HepG2 (cell line): Measurements from ENCODE around the gene COPZ1. TPM values are rescaled to one million over a fixed set of nuclear protein-coding genes. Genes with fewer than 3 reads are reported as not detected.

Experiments
- ATAC-seq: fragments of 200-7000 bp; cut with Tn5 transposase; 3 replicates; pipeline ENCODE4 v1.9.1; 2020; ENCODE audit warnings: mild to moderate bottlenecking, moderate library complexity
- BruUV-seq: library from RNA; stranded (reverse); fragments of 400-500 nt; replicated peaks from 2 replicates; lab custom pipeline; 2021; lab: Mats Ljungman, UMichigan
- CTCF ChIA-PET: fragments of 300-600 bp; formaldehyde crosslinking; extraction: SDS; loops from one replicate; lab custom pipeline; 2021; ENCODE audit warnings: low total read pairs, inconsistent platforms, low intra/inter-chr PET ratio; lab: Yijun Ruan, JAX
- POLR2A ChIA-PET: fragments of 350-600 bp; sonication (Branson Sonifier 250); formaldehyde crosslinking; loops from one replicate; lab custom pipeline; 2020; ENCODE audit warnings: antibody characterized with exemption, inconsistent platforms; lab: Yijun Ruan, JAX
- DNase-seq: peaks from one replicate; pipeline ENCODE4 v3.0.0-alpha.2; 2015; ENCODE audit warnings: low spot score
- FAIRE-seq: peaks from 3 replicates; lab custom pipeline; 2011; peaks lifted over from hg19 to GRCh38; lab: Jason Lieb, UNC
- H2AFZ ChIP-seq: one replicate; pipeline ENCODE4 v1.6.1; 2011; ENCODE audit warnings: low read length, inconsistent platforms
- H3K27ac ChIP-seq: fragments of 300-600 bp; 3 replicates; pipeline ENCODE4 v1.8.0; 2011; ENCODE audit warnings: mixed run types, mild to moderate bottlenecking, mixed read lengths, low read length, inconsistent platforms; ENCODE audit not compliant: insufficient read depth; ENCODE audit errors: extremely low read length
- H3K27me3 ChIP-seq, 2 experiments: fragments of 200-600 bp in 1 of 2; 2 replicates in 1 of 2; 3 replicates in 1 of 2; pipeline versions ENCODE4 v1.6.0 to v1.8.0; 2011; ENCODE audit warnings: low read length in 2 of 2, mild to moderate bottlenecking in 2 of 2, moderate library complexity in 2 of 2, inconsistent platforms in 1 of 2; ENCODE audit not compliant: insufficient read depth in 2 of 2, control insufficient read depth in 1 of 2
- H3K36me3 ChIP-seq, 2 experiments: fragments of 200-600 bp in 1 of 2; replicated peaks in 1 of 2; 2 replicates in 1 of 2; 3 replicates in 1 of 2; pipeline versions ENCODE4 v1.5.1 to v1.8.0; 2011; ENCODE audit warnings: low read length in 2 of 2, inconsistent platforms in 1 of 2; ENCODE audit not compliant: insufficient read depth in 2 of 2, control insufficient read depth in 1 of 2
- H3K4me1 ChIP-seq: 2 replicates; pipeline ENCODE4 v1.5.1; 2012; ENCODE audit warnings: low read length, inconsistent platforms; ENCODE audit not compliant: insufficient read depth
- H3K4me2 ChIP-seq: 2 replicates; pipeline ENCODE4 v1.6.0; 2011; ENCODE audit warnings: low read depth, low read length, inconsistent platforms
- H3K4me3 ChIP-seq, 3 experiments: fragments of 200-600 bp in 1 of 3; sonication (generic), shearing (Covaris generic) in 1 of 3; replicated peaks in 1 of 3; 2 replicates each; pipeline ENCODE4 v1.5.1; 2011 to 2016; ENCODE audit warnings: low read length in 3 of 3, inconsistent platforms in 2 of 3, low read depth in 2 of 3, mild to moderate bottlenecking in 2 of 3, control low read depth in 1 of 3, mixed read lengths in 1 of 3; ENCODE audit not compliant: insufficient read depth in 1 of 3
- H3K79me2 ChIP-seq: one replicate; pipeline ENCODE4 v1.6.1; 2011; ENCODE audit warnings: low read length, inconsistent platforms; ENCODE audit not compliant: insufficient read depth
- H3K9ac ChIP-seq: 2 replicates; pipeline ENCODE4 v1.6.0; 2011; ENCODE audit warnings: mild to moderate bottlenecking, low read depth, low read length, inconsistent platforms; ENCODE audit not compliant: insufficient read depth
- H3K9me3 ChIP-seq: 2 replicates; pipeline ENCODE4 v1.5.1; 2012; ENCODE audit warnings: mild to moderate bottlenecking, low read length
- H4K20me1 ChIP-seq: 2 replicates; pipeline ENCODE4 v1.6.0; 2011; ENCODE audit warnings: inconsistent platforms, mild to moderate bottlenecking, low read length, moderate library complexity; ENCODE audit not compliant: insufficient read depth
- FOXM1 ChIP-seq: sonication (generic); formaldehyde crosslinking; IDR thresholded peaks from 2 replicates; pipeline ENCODE4 v1.5.0; 2020; ENCODE audit warnings: missing genetic modification reagents
- HOXA5 ChIP-seq: sonication (generic); formaldehyde crosslinking; IDR thresholded peaks from 2 replicates; pipeline ENCODE4 v1.4.0; 2020; ENCODE audit warnings: missing genetic modification reagents
- NAIF1 ChIP-seq: sonication (generic); formaldehyde crosslinking; IDR thresholded peaks from 2 replicates; pipeline ENCODE4 v1.5.0; 2020; ENCODE audit warnings: mild to moderate bottlenecking, missing genetic modification reagents, borderline replicate concordance
- RCOR2 ChIP-seq: IDR thresholded peaks from 2 replicates; pipeline ENCODE4 v1.6.1; 2016; ENCODE audit warnings: missing biosample characterization, missing genetic modification reagents
- TCF12 ChIP-seq, 2 experiments: fragments of 450-650 bp in 1 of 2; sonication (generic) in 1 of 2; formaldehyde crosslinking in 1 of 2; IDR thresholded peaks; 2 replicates each; pipeline versions ENCODE4 v1.6.1 to v1.8.0; 2017 to 2022; ENCODE audit warnings: antibody characterized with exemption in 1 of 2, mild to moderate bottlenecking in 1 of 2, missing genetic modification reagents in 1 of 2, moderate library complexity in 1 of 2
- ZIK1 ChIP-seq: sonication (generic); formaldehyde crosslinking; IDR thresholded peaks from 2 replicates; pipeline ENCODE4 v1.5.0; 2020; ENCODE audit warnings: mild to moderate bottlenecking, low read depth, missing genetic modification reagents, borderline replicate concordance
- ZKSCAN8 ChIP-seq: IDR thresholded peaks from 2 replicates; pipeline ENCODE4 v1.6.1; 2016; ENCODE audit warnings: borderline replicate concordance, missing genetic modification reagents, missing compliant biosample characterization
- ZNF232 ChIP-seq: sonication (generic); formaldehyde crosslinking; IDR thresholded peaks from 2 replicates; pipeline ENCODE4 v1.4.0; 2020; ENCODE audit warnings: missing genetic modification reagents, borderline replicate concordance
- ZNF335 ChIP-seq: sonication (generic); formaldehyde crosslinking; IDR thresholded peaks from 2 replicates; pipeline ENCODE4 v1.4.0; 2020; ENCODE audit warnings: missing genetic modification reagents
- ZNF530 ChIP-seq: sonication (generic); formaldehyde crosslinking; IDR thresholded peaks from 2 replicates; pipeline ENCODE4 v1.5.0; 2020; ENCODE audit warnings: low read depth, mild to moderate bottlenecking, missing genetic modification reagents
- ZNF749 ChIP-seq: sonication (generic); formaldehyde crosslinking; IDR thresholded peaks from 2 replicates; pipeline ENCODE4 v1.8.0; 2022; ENCODE audit warnings: mild to moderate bottlenecking, missing genetic modification reagents, moderate library complexity, borderline replicate concordance
- ZNF773 ChIP-seq: sonication (generic); formaldehyde crosslinking; IDR thresholded peaks from 2 replicates; pipeline ENCODE4 v1.4.0; 2020; ENCODE audit warnings: missing genetic modification reagents, borderline replicate concordance
- WGBS: methylation state at CpG from one replicate; pipeline ENCODE4 v1.1.6; 2017; ENCODE audit warnings: low lambda C conversion rate; 5-methylcytosine and 5-hydroxymethylcytosine counted together
- in situ Hi-C: cut with HindIII; loops from 2 replicates; pipeline ENCODE4 v1.10.0; 2017; ENCODE audit warnings: low pct_unique_long_range_greater_than_20kb; ENCODE audit not compliant: extremely low pct_ligation_motif_present
- intact Hi-C: fragments of 100-400 bp; cut with micrococcal nuclease; formaldehyde crosslinking; loops from one replicate; pipeline ENCODE4 v1.10.0; 2022; ENCODE audit not compliant: unreplicated experiment
- polyA plus RNA-seq, 8 experiments: library from polyadenylated mRNA; depleted of rRNA in 3 of 8; stranded (reverse) in 7 of 8; unstranded in 1 of 8; fragments of >200 nt; fragmentation: Illumina TruSeq in 4 of 8; extraction: Trizol in 4 of 8; gene quantifications; 2 replicates each; pipeline versions ENCODE4 v1.2.1 to v1.2.3, GENCODE V29; 2011 to 2016; ENCODE audit warnings: low read depth in 4 of 8, missing spikeins in 1 of 8, mixed read lengths in 1 of 8; ENCODE audit not compliant: insufficient read depth in 1 of 8
- total RNA-seq, 5 experiments: library from RNA; depleted of rRNA; stranded (reverse); fragments of >200 nt; fragmentation: Illumina TruSeq; extraction: Trizol; gene quantifications; 2 replicates each; pipeline ENCODE4 v1.2.3, GENCODE V29; 2016; ENCODE audit warnings: low read depth in 1 of 5
- TF ChIP-seq, protein P1 (sequence below): sonication (generic); formaldehyde crosslinking; IDR thresholded peaks from 2 replicates; pipeline ENCODE4 v1.4.0; 2020; ENCODE audit warnings: missing genetic modification reagents

The COPZ1 gene
- total and polyA plus RNA-seq, 2 of the 13 experiments (the other 11 are each of a cell fraction or from before 2014, with no cell fraction given) = 125 to 184 TPM

DNA sequence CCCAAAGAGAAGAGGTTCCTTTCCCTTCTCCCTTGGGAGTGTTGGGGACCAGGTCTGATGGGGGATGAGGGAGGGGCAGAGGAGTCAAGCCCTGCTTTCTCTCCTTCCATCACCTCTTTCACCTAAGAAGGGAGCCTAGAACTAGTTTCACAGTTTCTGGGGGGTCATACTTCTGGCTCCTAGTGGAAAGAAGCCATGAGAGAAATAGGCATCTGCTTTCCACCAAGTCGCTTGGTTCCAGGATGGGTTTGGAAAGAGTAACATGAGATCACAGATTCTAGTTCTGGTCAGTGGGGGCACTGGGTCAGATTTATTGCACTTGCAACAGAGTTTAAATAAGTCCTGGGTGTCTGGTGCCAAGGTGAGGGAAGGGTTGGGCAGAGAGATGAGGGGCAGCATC, 70.1 kb downstream of the COPZ1 start:
- in situ Hi-C loops = no loop called here
- Histone ChIP-seq H3K27me3 (peaks cover 0 to 2% of the 10 kb centered on the region in 2 experiments; a peak in 2 of 5 replicates), H3K9me3 (no peaks in the 10 kb centered on the region), H3K4me2 (no peak overlapping the region), H3K27ac (no peak overlapping the region), H3K79me2 (no peaks in the 10 kb centered on the region), H3K36me3 (no peaks in the 10 kb centered on the region), H4K20me1 (no peaks in the 10 kb centered on the region), H3K9ac (no peak overlapping the region), H2AFZ (no peak overlapping the region), H3K4me3 (no peak overlapping the region), H3K4me1 (peaks cover 8% of the 10 kb centered on the region; the same call in 1 of the 2 replicates)
- ATAC-seq (no peak), DNase-seq (no peak), FAIRE-seq (no peak)
- no TSS peak for BruUV-seq
- TF ChIP-seq ZNF530 (CRISPR knock-in tag) = no peak
- no peak for TF ChIP-seq ZNF773 (CRISPR knock-in tag)
- no peak for TF ChIP-seq ZNF749 (CRISPR knock-in tag)
- TF ChIP-seq, protein P1, sequence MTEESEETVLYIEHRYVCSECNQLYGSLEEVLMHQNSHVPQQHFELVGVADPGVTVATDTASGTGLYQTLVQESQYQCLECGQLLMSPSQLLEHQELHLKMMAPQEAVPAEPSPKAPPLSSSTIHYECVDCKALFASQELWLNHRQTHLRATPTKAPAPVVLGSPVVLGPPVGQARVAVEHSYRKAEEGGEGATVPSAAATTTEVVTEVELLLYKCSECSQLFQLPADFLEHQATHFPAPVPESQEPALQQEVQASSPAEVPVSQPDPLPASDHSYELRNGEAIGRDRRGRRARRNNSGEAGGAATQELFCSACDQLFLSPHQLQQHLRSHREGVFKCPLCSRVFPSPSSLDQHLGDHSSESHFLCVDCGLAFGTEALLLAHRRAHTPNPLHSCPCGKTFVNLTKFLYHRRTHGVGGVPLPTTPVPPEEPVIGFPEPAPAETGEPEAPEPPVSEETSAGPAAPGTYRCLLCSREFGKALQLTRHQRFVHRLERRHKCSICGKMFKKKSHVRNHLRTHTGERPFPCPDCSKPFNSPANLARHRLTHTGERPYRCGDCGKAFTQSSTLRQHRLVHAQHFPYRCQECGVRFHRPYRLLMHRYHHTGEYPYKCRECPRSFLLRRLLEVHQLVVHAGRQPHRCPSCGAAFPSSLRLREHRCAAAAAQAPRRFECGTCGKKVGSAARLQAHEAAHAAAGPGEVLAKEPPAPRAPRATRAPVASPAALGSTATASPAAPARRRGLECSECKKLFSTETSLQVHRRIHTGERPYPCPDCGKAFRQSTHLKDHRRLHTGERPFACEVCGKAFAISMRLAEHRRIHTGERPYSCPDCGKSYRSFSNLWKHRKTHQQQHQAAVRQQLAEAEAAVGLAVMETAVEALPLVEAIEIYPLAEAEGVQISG = no peak
- no peak for TF ChIP-seq RCOR2 (CRISPR knock-in tag)
- TF ChIP-seq ZNF335 (CRISPR knock-in tag) = no peak
- no peak for TF ChIP-seq ZKSCAN8 (CRISPR knock-in tag)
- no peak for TF ChIP-seq ZNF232
- no peak for TF ChIP-seq NAIF1 (CRISPR knock-in tag)
- TF ChIP-seq FOXM1 = no peak
- no peak for TF ChIP-seq TCF12 (IDR thresholded peaks at IDR 0.05)
- no peak for TF ChIP-seq TCF12 (CRISPR knock-in tag; IDR thresholded peaks at IDR 0.05)
- TF ChIP-seq ZIK1 (CRISPR knock-in tag) = no peak
- no peak for TF ChIP-seq HOXA5 (CRISPR knock-in tag)
- POLR2A ChIA-PET = no interaction called here
- CTCF ChIA-PET = interaction anchor here (1.3 kb wide), 1 partner anchor 10 kb away, joined by 3 read pairs; no protein-coding TSS in a partner anchor
- WGBS = 44% methylated on average over 1 of the region's 1 CpG
- intact Hi-C loops = no loop called here
